AG10803 (cell line): ENCODE data around the gene HOXA7.
A peak's percentile ranks its signal among the peaks of the same experiment; 100 is the strongest.

Experiments
- DNase-seq: peaks from one replicate; pipeline ENCODE4 v3.0.0; 2010; ENCODE audit warnings: low read depth
- H3K4me3 ChIP-seq: 2 replicates; pipeline ENCODE4 v1.5.1; 2011; ENCODE audit warnings: mild to moderate bottlenecking, low read length, control low read depth
- TF ChIP-seq, protein P1 (sequence below): conservative IDR thresholded peaks from 2 replicates; pipeline ENCODE4 v1.5.1; 2011; ENCODE audit warnings: mild to moderate bottlenecking, low read length, control low read depth, inconsistent platforms

HOXA7 gene

GRCh38 chr7:27110186-27111031, 46.1 kb downstream of the HOXA7 start:
- DNase-seq: peak; percentile 75
- TF ChIP-seq, protein P1, sequence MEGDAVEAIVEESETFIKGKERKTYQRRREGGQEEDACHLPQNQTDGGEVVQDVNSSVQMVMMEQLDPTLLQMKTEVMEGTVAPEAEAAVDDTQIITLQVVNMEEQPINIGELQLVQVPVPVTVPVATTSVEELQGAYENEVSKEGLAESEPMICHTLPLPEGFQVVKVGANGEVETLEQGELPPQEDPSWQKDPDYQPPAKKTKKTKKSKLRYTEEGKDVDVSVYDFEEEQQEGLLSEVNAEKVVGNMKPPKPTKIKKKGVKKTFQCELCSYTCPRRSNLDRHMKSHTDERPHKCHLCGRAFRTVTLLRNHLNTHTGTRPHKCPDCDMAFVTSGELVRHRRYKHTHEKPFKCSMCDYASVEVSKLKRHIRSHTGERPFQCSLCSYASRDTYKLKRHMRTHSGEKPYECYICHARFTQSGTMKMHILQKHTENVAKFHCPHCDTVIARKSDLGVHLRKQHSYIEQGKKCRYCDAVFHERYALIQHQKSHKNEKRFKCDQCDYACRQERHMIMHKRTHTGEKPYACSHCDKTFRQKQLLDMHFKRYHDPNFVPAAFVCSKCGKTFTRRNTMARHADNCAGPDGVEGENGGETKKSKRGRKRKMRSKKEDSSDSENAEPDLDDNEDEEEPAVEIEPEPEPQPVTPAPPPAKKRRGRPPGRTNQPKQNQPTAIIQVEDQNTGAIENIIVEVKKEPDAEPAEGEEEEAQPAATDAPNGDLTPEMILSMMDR: no peak
- H3K4me3 ChIP-seq: no peak overlapping the region

- H3K4me3 ChIP-seq: no peak overlapping the region
- TF ChIP-seq, protein P1: no peak
- no peak for DNase-seq
Measured at GRCh38 chr7:27109466-27110185, 46.8 kb downstream of the HOXA7 start.

GRCh38 chr7:27108390-27109127, 47.9 kb downstream of the HOXA7 start:
- no peak overlapping the region for H3K4me3 ChIP-seq
- TF ChIP-seq, protein P1: no peak
- no peak for DNase-seq

GRCh38 chr7:27107391-27108381, 48.8 kb downstream of the HOXA7 start:
- TF ChIP-seq, protein P1: no peak
- no peak for DNase-seq
- H3K4me3 ChIP-seq: no peak overlapping the region

- no peak overlapping the region for H3K4me3 ChIP-seq
- DNase-seq: no peak
- TF ChIP-seq, protein P1: no peak
Measured at GRCh38 chr7:27106901-27107240, 49.6 kb downstream of the HOXA7 start.

GRCh38 chr7:27106181-27106900, 50.1 kb downstream of the HOXA7 start:
- TF ChIP-seq, protein P1: no peak
- no peak overlapping the region for H3K4me3 ChIP-seq
- DNase-seq: no peak
